ENCODE data around the gene APOA4. TPM values are rescaled to one million over a fixed set of nuclear protein-coding genes. Genes with fewer than 3 reads are reported as not detected.

The APOA4 gene
- total and polyA plus RNA-seq, 2 of the 13 experiments (the other 11 are each of a cell fraction or from before 2014, with no cell fraction given): 3.8 to 7.2 TPM

DNA sequence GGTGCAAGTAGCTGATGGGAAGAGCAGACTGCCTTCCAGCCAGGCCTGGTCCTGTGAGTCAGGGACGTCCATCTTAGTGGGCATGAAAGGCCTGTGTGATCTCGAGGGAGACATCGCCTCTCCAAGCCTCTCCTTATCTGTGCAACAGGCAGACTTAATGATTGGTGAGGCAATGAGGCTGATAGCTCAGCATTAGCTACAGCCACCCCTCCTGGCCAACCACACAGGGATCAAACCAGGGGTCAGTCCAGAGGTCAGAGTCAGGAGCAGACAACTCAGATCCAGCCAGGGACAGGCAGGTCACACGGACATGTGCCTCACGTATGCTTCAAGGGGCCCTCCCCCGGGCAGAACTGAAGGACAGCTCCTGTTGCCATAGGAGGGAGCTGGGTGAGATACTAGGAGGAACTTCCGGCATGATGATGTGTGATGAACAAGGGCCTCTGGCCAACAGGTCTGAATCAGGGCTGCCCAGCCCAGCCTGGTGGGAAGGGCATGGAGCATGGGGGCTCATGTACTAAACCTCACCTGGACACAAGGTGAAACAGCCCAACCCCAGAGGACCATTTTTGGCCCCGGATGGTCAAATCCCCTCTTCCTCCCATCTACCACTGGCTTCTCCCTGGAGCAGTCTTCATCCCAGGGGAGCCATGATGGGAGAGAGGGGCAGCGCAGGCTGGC lies 3.8 kb upstream of the APOA4 start (continued):
- TF ChIP-seq, protein P1, sequence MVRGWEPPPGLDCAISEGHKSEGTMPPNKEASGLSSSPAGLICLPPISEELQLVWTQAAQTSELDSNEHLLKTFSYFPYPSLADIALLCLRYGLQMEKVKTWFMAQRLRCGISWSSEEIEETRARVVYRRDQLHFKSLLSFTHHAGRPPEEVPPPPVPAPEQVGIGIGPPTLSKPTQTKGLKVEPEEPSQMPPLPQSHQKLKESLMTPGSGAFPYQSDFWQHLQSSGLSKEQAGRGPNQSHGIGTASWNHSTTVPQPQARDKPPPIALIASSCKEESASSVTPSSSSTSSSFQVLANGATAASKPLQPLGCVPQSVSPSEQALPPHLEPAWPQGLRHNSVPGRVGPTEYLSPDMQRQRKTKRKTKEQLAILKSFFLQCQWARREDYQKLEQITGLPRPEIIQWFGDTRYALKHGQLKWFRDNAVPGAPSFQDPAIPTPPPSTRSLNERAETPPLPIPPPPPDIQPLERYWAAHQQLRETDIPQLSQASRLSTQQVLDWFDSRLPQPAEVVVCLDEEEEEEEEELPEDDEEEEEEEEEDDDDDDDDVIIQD (CRISPR knock-in tag; IDR thresholded peaks at IDR 0.05; ENCODE audit: low read depth): peak; percentile 53; the same call in 1 of the 2 replicates
- TF ChIP-seq SAFB2 (CRISPR knock-in tag; IDR thresholded peaks at IDR 0.05; ENCODE audit: borderline replicate concordance, low read depth) (no peak; the same call in 1 of the 2 replicates), ZNF615 (CRISPR knock-in tag; IDR thresholded peaks at IDR 0.05; ENCODE audit: borderline replicate concordance) (0 out of 2 replicates have a peak, but pooled peaks have one; percentile 12), ZFP62 (CRISPR knock-in tag; IDR thresholded peaks at IDR 0.05) (no peak), GABPA (IDR thresholded peaks at IDR 0.05; ENCODE audit: low read depth, low read length) (no peak), GABPA (CRISPR knock-in tag; IDR thresholded peaks at IDR 0.05; ENCODE audit: low read depth) (no peak), MBD4 (IDR thresholded peaks at IDR 0.05; ENCODE audit: borderline replicate concordance, low read length) (no peak), ZNF446 (CRISPR knock-in tag; IDR thresholded peaks at IDR 0.05) (no peak; the same call in 1 of the 2 replicates), POLR2AphosphoS2 (IDR thresholded peaks at IDR 0.05; ENCODE audit: low read depth, low read length) (no peak), TGIF2 (CRISPR knock-in tag; IDR thresholded peaks at IDR 0.05) (no peak), ZNF10 (CRISPR knock-in tag; IDR thresholded peaks at IDR 0.05; ENCODE audit: borderline replicate concordance, low read depth) (no peak), DPF2 (CRISPR knock-in tag; IDR thresholded peaks at IDR 0.05; ENCODE audit: borderline replicate concordance, low read depth) (0 out of 2 replicates have a peak, but pooled peaks have one; percentile 36), FOXK1 (CRISPR knock-in tag; IDR thresholded peaks at IDR 0.05; ENCODE audit: borderline replicate concordance, low read depth) (peak; percentile 81; the same call in 1 of the 2 replicates), RFX5 (IDR thresholded peaks at IDR 0.05; ENCODE audit: low read depth, low read length) (no peak), ZNF672 (CRISPR knock-in tag; IDR thresholded peaks at IDR 0.05) (no peak), KDM3A (CRISPR knock-in tag; IDR thresholded peaks at IDR 0.05; ENCODE audit: low read depth) (peak; percentile 23; the same call in 1 of the 2 replicates), KDM2A (CRISPR knock-in tag; IDR thresholded peaks at IDR 0.05; ENCODE audit: borderline replicate concordance, low read depth) (peak; percentile 31; the same call in 1 of the 2 replicates)
- TF ChIP-seq, protein P2, sequence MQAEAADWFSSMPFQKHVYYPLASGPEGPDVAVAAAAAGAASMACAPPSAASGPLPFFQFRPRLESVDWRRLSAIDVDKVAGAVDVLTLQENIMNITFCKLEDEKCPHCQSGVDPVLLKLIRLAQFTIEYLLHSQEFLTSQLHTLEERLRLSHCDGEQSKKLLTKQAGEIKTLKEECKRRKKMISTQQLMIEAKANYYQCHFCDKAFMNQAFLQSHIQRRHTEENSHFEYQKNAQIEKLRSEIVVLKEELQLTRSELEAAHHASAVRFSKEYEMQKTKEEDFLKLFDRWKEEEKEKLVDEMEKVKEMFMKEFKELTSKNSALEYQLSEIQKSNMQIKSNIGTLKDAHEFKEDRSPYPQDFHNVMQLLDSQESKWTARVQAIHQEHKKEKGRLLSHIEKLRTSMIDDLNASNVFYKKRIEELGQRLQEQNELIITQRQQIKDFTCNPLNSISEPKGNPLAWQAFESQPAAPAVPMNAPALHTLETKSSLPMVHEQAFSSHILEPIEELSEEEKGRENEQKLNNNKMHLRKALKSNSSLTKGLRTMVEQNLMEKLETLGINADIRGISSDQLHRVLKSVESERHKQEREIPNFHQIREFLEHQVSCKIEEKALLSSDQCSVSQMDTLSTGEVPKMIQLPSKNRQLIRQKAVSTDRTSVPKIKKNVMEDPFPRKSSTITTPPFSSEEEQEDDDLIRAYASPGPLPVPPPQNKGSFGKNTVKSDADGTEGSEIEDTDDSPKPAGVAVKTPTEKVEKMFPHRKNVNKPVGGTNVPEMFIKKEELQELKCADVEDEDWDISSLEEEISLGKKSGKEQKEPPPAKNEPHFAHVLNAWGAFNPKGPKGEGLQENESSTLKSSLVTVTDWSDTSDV (CRISPR knock-in tag; IDR thresholded peaks at IDR 0.05): no peak
- TF ChIP-seq, protein P3, sequence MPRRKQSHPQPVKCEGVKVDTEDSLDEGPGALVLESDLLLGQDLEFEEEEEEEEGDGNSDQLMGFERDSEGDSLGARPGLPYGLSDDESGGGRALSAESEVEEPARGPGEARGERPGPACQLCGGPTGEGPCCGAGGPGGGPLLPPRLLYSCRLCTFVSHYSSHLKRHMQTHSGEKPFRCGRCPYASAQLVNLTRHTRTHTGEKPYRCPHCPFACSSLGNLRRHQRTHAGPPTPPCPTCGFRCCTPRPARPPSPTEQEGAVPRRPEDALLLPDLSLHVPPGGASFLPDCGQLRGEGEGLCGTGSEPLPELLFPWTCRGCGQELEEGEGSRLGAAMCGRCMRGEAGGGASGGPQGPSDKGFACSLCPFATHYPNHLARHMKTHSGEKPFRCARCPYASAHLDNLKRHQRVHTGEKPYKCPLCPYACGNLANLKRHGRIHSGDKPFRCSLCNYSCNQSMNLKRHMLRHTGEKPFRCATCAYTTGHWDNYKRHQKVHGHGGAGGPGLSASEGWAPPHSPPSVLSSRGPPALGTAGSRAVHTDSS (CRISPR knock-in tag; conservative IDR thresholded peaks at IDR 0.05): no peak
- TF ChIP-seq, protein P4, sequence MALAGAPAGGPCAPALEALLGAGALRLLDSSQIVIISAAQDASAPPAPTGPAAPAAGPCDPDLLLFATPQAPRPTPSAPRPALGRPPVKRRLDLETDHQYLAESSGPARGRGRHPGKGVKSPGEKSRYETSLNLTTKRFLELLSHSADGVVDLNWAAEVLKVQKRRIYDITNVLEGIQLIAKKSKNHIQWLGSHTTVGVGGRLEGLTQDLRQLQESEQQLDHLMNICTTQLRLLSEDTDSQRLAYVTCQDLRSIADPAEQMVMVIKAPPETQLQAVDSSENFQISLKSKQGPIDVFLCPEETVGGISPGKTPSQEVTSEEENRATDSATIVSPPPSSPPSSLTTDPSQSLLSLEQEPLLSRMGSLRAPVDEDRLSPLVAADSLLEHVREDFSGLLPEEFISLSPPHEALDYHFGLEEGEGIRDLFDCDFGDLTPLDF (CRISPR knock-in tag; IDR thresholded peaks at IDR 0.05): peak; percentile 51; the same call in 1 of the 2 replicates
- TF ChIP-seq, protein P5, sequence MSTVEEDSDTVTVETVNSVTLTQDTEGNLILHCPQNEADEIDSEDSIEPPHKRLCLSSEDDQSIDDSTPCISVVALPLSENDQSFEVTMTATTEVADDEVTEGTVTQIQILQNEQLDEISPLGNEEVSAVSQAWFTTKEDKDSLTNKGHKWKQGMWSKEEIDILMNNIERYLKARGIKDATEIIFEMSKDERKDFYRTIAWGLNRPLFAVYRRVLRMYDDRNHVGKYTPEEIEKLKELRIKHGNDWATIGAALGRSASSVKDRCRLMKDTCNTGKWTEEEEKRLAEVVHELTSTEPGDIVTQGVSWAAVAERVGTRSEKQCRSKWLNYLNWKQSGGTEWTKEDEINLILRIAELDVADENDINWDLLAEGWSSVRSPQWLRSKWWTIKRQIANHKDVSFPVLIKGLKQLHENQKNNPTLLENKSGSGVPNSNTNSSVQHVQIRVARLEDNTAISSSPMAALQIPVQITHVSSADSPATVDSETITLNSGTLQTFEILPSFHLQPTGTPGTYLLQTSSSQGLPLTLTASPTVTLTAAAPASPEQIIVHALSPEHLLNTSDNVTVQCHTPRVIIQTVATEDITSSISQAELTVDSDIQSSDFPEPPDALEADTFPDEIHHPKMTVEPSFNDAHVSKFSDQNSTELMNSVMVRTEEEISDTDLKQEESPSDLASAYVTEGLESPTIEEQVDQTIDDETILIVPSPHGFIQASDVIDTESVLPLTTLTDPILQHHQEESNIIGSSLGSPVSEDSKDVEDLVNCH (CRISPR knock-in tag; IDR thresholded peaks at IDR 0.05): no peak

Measured in HepG2 (cell line).